Occipital lobe (tissue), 2 donors: ENCODE results near the gene EN1. TPM values are rescaled to one million over a fixed set of nuclear protein-coding genes. Genes with fewer than 3 reads are reported as not detected.

Experiments used
- DNase-seq: peaks from one replicate; lab custom pipeline; 2025; lab: John Stamatoyannopoulos, UW
- total RNA-seq: library from RNA; depleted of rRNA; stranded (reverse); fragments of >200 nt; gene quantifications from one replicate; pipeline ENCODE4 v1.2.3, GENCODE V29; 2014

Gene EN1
- total RNA-seq, 1 donor from 2014 or later: not detected

DNA sequence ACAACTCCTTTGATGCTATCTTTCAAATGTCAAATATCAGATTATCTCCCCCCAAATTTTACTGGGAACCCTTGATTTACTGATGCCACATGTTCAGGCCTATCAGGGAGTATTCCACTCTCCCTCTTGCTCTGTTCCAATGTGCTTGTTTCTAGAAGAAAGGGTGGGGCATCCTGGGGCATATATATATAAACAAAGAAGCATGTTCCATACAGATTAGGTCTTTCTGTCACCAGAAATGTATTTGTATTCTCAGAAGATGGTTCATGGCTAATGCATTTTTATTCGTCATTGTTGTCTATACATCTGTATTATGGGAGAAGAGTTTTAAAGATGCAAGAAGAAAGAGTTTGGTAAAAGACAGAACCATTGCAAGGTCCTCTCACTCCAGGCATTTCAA, 24.9 kb downstream of the EN1 start:
- DNase-seq: no peak

- no peak for DNase-seq
Observed at GRCh38 chr2:118822015-118822414, 25.4 kb downstream of the EN1 start.

- no peak for DNase-seq
Observed at GRCh38 chr2:118817469-118817868, 30.0 kb downstream of the EN1 start.

DNA sequence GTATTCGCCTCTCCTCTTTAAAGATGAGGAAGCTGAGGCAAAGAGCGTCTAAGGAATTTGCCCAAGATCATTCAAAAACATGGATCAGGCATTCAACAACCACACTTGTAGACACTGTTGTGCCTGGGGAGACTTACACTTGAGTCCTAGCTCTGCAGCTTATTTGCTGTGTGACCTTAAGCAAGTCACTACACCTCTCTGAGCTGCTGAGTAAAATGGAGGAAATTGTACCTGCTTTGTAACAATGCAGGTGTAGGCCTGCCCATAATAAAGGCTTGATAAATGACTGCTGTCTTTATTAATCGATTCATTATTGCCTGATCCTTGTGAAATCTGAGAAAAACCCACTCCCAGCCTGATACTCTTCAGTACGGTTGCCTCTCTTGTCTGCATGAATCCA, 30.8 kb downstream of the EN1 start:
- no peak for DNase-seq

DNA sequence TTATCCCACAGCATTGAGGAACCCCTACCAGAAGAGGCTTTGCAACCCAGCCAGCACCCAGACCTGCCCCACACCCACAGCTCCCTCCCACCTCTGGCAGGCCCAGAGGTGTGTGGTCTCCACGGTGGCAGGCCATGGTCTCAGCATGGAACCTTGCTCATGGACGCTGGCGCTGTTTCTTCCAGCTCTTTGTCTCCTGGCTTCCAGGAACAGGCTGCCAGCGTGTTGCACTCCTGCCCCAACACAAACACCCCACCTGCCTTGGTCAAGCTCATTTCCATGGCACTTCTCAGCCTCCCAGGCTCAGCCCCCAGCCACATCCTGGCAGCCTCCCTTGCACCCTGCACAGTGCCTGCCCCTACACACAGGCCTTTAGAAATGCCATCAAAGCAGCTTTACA, 31.7 kb downstream of the EN1 start:
- DNase-seq: no peak

GRCh38 chr2:118815314-118815713, 32.1 kb downstream of the EN1 start:
- no peak for DNase-seq

- DNase-seq: no peak
Observed at GRCh38 chr2:118814368-118814767, 33.1 kb downstream of the EN1 start.

DNA sequence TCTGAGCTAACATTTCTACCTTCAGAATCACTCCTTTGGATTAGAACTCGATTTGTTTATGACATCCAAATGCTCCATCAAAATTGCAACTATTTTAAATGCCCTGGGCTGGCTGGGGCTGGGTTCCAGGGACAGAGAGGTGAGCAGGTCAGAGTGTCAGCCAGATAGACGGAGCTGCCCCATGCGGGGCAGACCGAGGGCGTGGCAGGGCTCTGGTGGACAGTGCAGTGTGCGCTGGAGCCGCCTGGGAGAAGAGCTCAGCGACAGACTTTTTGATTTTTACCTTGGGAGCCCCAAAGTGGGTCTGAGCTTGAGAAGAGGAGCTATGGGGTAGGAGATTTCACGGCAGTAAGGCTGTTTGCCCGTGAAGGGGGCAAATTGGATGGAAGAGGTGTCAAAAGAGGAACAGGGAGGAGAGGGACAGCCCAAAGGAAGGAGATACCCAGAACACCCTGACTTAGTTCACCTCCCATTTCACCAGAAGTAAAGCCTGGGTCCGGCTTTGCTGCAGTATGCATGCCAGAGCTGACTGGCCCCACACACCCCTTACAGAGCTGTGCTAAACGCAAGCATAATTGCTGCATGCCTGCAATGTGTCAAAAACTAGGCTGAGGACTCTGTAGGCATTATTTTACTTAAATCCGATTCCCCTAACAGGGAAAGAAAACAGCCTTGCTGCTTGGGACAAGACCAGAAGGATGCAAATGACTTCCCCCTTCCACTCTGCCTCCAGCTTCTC, 33.7 kb downstream of the EN1 start:
- no peak for DNase-seq

- DNase-seq: no peak
Observed at GRCh38 chr2:118813111-118813510, 34.3 kb downstream of the EN1 start.

- no peak for DNase-seq
Observed at GRCh38 chr2:118812552-118812951, 34.9 kb downstream of the EN1 start.

- no peak for DNase-seq
Observed at GRCh38 chr2:118811514-118812115, 35.8 kb downstream of the EN1 start.

DNA sequence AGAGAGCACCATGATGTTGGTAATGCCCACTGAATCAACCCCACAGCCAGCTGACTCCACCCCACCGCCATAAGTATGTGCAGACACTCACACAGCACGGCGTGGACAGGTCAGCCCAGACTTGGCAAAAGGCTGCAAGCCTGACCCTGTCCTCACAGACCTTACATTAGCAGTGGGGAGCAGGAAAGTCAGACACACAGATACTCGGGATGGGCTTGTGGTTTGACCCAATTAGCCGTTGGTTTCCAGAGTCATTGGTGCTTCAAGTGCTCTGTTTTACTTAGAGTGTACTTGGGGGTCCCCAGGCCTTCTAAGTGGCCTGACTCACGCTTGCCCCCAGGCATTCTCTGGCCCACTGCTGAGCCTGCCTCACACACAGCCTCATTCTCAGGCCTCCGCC, 36.7 kb downstream of the EN1 start:
- DNase-seq: no peak

- DNase-seq: no peak
Observed at GRCh38 chr2:118808429-118808809, 39.0 kb downstream of the EN1 start.

GRCh38 chr2:118807668-118808428, 39.6 kb downstream of the EN1 start:
- no peak for DNase-seq

DNA sequence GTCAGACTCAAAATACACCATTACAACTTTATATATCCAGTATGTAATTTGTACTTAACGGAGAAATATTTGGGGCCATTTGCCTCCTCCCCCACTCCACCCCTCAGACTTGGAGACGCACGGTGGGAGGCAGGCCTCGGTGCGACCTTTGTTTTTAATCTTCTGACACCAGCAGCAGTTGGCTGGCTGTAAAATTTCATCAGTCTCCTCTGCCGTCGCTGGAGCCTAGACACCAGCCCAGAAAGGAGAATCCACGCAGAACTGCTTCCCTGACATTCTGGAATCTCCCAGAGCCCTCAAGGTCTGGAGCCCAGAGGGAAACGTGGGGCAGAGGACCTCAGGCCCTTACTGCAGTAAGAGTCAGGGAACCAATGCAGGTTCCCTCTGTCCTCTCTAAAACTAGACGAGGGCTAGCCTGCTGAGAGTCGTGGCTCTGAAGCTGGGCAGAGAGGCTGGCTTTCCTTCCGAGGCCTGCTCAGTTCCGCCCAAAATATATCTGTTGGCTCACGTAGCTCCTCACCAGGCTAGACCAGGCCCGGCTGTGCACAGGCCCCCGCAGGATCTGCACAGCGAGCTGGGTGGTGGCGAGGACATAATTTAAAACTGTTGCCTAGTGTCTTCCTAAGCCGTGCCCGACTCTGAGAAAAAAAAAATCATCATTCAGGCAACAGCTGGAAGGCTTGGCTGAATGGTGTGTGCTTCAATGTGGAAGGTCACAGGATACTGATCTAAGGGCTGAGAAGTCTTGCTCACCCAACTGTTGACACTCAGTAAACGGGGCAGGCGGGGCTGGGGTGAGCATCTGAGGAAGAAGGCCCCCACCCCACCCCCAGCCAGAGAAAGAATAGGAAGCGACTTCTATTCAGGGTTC, 40.4 kb downstream of the EN1 start:
- no peak for DNase-seq

DNA sequence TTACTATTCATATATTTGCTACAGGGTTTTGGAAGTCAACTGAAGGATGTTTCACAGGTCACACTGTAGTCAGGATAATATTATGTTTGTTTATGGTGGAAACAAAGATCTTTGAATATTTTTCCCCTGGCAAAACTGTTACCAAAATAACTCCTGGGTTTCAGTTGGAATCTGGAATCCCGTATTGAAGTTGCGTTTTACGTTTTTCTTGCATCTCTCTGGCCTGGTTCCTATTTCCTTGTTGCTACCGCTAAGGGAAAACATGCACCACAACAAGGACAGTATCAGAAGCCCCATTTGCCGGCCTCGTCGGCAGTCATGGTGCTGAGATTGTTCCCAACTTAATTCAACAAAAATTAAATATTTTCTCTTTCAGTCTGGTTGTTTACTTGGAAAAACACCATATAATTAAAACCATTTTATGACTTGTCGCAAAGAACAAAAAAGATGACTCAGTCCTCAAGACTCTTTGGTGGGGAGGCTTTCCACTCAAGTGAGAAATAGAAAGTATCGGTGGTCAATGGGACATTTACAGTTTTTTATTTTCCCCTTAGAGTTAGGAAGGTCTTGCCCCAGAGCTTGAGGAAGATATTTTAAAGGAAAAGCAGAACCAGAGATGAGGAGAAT, 42.3 kb downstream of the EN1 start:
- no peak for DNase-seq

GRCh38 chr2:118803012-118803411, 44.4 kb downstream of the EN1 start:
- DNase-seq: no peak

DNA sequence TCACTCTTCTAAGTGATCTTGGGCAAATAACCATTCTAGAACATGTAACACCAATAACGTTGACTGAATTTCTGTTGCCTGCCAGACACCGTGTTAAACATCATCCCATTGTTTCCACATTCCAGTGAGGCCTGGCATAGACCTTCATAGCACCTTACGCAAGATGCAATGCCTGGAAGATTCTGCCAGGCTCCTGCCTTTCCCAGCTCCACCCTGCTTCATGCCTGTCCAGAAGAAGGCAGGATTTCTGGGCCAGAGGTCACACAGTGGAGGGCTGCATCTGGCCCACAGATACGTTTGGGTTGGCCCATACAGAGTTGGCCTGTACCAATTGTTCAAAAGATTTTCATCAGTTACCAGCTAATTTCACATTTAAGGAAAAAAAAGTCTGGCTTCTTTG, 46.3 kb downstream of the EN1 start:
- no peak for DNase-seq

DNA sequence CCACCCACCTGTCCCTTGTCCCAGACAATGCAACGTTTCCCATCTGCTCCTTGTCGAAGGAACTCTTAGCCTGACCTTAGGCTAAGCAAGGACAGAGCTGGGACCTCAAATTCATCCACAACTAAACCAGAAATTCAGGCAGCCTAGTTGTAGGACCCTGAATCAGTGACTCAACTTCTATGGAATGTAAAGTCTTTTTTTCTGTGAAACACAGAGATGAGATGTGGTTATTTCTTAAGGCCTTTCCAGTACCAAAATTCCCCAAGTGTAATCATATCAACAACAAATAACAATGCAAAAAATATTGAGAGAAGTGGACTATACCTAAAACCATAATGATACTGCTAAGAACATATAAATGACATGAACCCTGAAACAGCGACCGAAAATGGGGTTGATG, 46.7 kb downstream of the EN1 start:
- no peak for DNase-seq

DNA sequence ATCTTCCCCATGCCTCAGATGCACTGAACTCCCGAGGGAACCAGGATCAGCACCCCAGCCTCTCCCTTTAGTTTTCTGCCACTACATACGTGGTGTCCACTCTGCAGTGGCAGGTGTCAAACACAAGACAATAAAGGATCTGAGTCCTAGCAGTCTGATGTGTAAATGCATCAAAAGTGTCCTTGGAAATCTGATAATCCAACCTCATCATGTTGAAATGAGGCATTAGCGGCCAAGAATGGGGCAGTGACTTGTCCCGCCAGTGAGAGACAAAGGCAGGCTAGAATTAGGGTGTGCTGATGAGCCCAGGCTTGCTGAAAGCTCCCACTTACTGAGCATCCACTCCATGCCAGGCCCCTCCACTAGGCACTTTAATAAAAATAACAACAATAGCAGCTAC, 52.9 kb downstream of the EN1 start:
- DNase-seq: no peak
